LNCAP (cell line): Measurements from ENCODE around the gene PABPC3.
A peak's percentile ranks its signal among the peaks of the same experiment; 100 is the strongest.

Source experiments
- CTCF ChIP-seq: fragments of 450-650 bp; IDR thresholded peaks from 2 replicates; pipeline ENCODE4 v1.5.1; 2017; ENCODE audit warnings: mild to moderate bottlenecking

Gene PABPC3

GRCh38 chr13:25111585-25111956 is 15.6 kb downstream of the PABPC3 start:
- TF ChIP-seq CTCF: no peak

- no peak for TF ChIP-seq CTCF
Measured at GRCh38 chr13:25112695-25113255, 16.8 kb downstream of the PABPC3 start.

- peak; percentile 89 for TF ChIP-seq CTCF
Measured at GRCh38 chr13:25114220-25114619, 18.3 kb downstream of the PABPC3 start.

GRCh38 chr13:25116044-25116443 is 20.1 kb downstream of the PABPC3 start:
- TF ChIP-seq CTCF: no peak

- TF ChIP-seq CTCF: no peak
Measured at GRCh38 chr13:25117312-25117711, 21.4 kb downstream of the PABPC3 start.

GRCh38 chr13:25118378-25118905 is 22.5 kb downstream of the PABPC3 start:
- TF ChIP-seq CTCF: no peak

- no peak for TF ChIP-seq CTCF
Measured at GRCh38 chr13:25130944-25131343, 35.0 kb downstream of the PABPC3 start.

- TF ChIP-seq CTCF: no peak
Measured at GRCh38 chr13:25131881-25132420, 36.0 kb downstream of the PABPC3 start.
